Fibroblast of villous mesenchyme (primary cell): Measurements from ENCODE around the gene ASS1. TPM values are rescaled to one million over a fixed set of nuclear protein-coding genes. Genes with fewer than 3 reads are reported as not detected.

ENCODE experiments used
- DNase-seq: peaks from one replicate; pipeline ENCODE4 v3.0.0-alpha.2; 2010; ENCODE audit warnings: low read depth
- H3K4me3 ChIP-seq: 2 replicates; pipeline ENCODE4 v1.5.1; 2011; ENCODE audit warnings: low read depth, mild to moderate bottlenecking, low read length
- CTCF ChIP-seq: IDR thresholded peaks from 2 replicates; pipeline ENCODE4 v1.5.1; 2012; ENCODE audit warnings: low read depth, mild to moderate bottlenecking, low read length; ENCODE audit not compliant: insufficient read depth
- total RNA-seq: library from RNA; depleted of rRNA; stranded (reverse); fragments of >200 nt; gene quantifications from 2 replicates; pipeline ENCODE4 v1.2.3, GENCODE V29; 2012

The ASS1 gene
- total RNA-seq, 1 donor, result 230 TPM

- H3K4me3 ChIP-seq, result no peak overlapping the region
- no peak for TF ChIP-seq CTCF
- DNase-seq, result no peak
Measured at GRCh38 chr9:130402243-130402642, 42.5 kb upstream of the ASS1 start.

- TF ChIP-seq CTCF, result no peak
- no peak overlapping the region for H3K4me3 ChIP-seq
- no peak for DNase-seq
Measured at GRCh38 chr9:130402645-130403440, 41.9 kb upstream of the ASS1 start.

GRCh38 chr9:130405657-130406257 lies 39.0 kb upstream of the ASS1 start:
- TF ChIP-seq CTCF, result no peak
- no peak overlapping the region for H3K4me3 ChIP-seq
- DNase-seq, result no peak

- H3K4me3 ChIP-seq, result no peak overlapping the region
- no peak for DNase-seq
- no peak for TF ChIP-seq CTCF
Measured at GRCh38 chr9:130406278-130406895, 38.4 kb upstream of the ASS1 start.

GRCh38 chr9:130407916-130408663 lies 36.7 kb upstream of the ASS1 start:
- DNase-seq, result no peak
- TF ChIP-seq CTCF, result no peak
- no peak overlapping the region for H3K4me3 ChIP-seq

GRCh38 chr9:130408669-130409068 lies 36.1 kb upstream of the ASS1 start:
- no peak overlapping the region for H3K4me3 ChIP-seq
- DNase-seq, result no peak
- TF ChIP-seq CTCF, result no peak
